ENCODE measurements around the gene RAD51B.

- TF ChIP-seq CTCF (IDR thresholded peaks at IDR 0.05; ENCODE audit: low read length) (no peak), EZH2 (optimal IDR thresholded peaks at IDR 0.05; ENCODE audit: low read depth, low read length) (no peak), EZH2phosphoT487 (IDR thresholded peaks at IDR 0.05; ENCODE audit: low read length) (no peak)
Observed at GRCh38 chr14:68141281-68142088, 321.9 kb downstream of the RAD51B start.
